ENCODE measurements around the gene KCNT2.

KCNT2 gene

DNA sequence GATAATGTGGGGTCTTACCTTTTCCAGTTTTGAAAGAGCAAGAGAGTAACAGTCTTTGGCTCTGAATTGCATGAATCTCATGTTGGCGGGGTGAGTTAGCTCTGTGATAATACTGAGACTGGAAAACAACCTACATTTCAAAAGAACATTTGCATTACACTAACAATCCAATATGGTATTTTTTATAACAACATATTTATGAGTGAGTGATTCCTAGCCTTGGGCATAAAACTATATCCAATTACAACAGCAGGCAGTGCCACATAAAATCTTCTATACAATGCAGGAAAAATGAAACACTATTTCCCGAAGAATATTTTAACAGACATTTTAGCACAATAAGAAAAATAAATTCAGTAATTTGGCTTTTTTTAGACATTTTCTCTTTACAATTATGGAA is 303.0 kb downstream of the KCNT2 start:
- Histone ChIP-seq H3K4me1 (ENCODE audit: control insufficient read depth, insufficient read depth, low read length) (no peaks in the 10 kb centered on the region), H3K27ac (ENCODE audit: extremely low read depth, low read depth, low read length) (no peak overlapping the region), H3K36me3 (ENCODE audit: control insufficient read depth in 2 of 2, insufficient read depth in 1 of 2, low read length in 2 of 2) (no peaks in the 10 kb centered on the region), H3K9me3 (ENCODE audit: control insufficient read depth, insufficient read depth, low read depth, low read length) (no peaks in the 10 kb centered on the region), H3K4me3 (ENCODE audit: low read depth, low read length) (no peak overlapping the region)
- TF ChIP-seq ZNF623 (tag by site-specific recombination; IDR thresholded peaks at IDR 0.05) (no peak), HOXC10 (CRISPR knock-in tag; IDR thresholded peaks at IDR 0.05) (no peak), ZNF114 (tag by site-specific recombination; IDR thresholded peaks at IDR 0.05) (no peak), GLIS1 (tag by site-specific recombination; IDR thresholded peaks at IDR 0.05) (no peak)
- TF ChIP-seq, protein P1, sequence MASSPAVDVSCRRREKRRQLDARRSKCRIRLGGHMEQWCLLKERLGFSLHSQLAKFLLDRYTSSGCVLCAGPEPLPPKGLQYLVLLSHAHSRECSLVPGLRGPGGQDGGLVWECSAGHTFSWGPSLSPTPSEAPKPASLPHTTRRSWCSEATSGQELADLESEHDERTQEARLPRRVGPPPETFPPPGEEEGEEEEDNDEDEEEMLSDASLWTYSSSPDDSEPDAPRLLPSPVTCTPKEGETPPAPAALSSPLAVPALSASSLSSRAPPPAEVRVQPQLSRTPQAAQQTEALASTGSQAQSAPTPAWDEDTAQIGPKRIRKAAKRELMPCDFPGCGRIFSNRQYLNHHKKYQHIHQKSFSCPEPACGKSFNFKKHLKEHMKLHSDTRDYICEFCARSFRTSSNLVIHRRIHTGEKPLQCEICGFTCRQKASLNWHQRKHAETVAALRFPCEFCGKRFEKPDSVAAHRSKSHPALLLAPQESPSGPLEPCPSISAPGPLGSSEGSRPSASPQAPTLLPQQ (tag by site-specific recombination; IDR thresholded peaks at IDR 0.05), result no peak
- ChIA-PET POLR2A (no interaction called here), CTCF (interaction anchor here (0.7 to 1.1 kb wide), 2 partner anchors 15 to 156 kb away, joined by 3 to 8 read pairs; no protein-coding TSS in a partner anchor)

- Histone ChIP-seq H3K27ac (ENCODE audit: extremely low read depth, low read depth, low read length) (no peak overlapping the region), H3K9me3 (ENCODE audit: control insufficient read depth, insufficient read depth, low read depth, low read length) (no peaks in the 10 kb centered on the region), H3K36me3 (ENCODE audit: control insufficient read depth in 2 of 2, insufficient read depth in 1 of 2, low read length in 2 of 2) (no peaks in the 10 kb centered on the region), H3K4me3 (ENCODE audit: low read depth, low read length) (no peak overlapping the region), H3K4me1 (ENCODE audit: control insufficient read depth, insufficient read depth, low read length) (no peaks in the 10 kb centered on the region)
- CTCF ChIA-PET, result no interaction called here
- TF ChIP-seq ZNF324 (tag by site-specific recombination; IDR thresholded peaks at IDR 0.05) (no peak), ZNF280D (tag by site-specific recombination; IDR thresholded peaks at IDR 0.05) (no peak), KLF17 (tag by site-specific recombination; IDR thresholded peaks at IDR 0.05) (no peak), ZBTB8A (tag by site-specific recombination; IDR thresholded peaks at IDR 0.05) (no peak), ZNF112 (tag by site-specific recombination; IDR thresholded peaks at IDR 0.05) (no peak), REPIN1 (tag by site-specific recombination; IDR thresholded peaks at IDR 0.05; ENCODE audit: low read depth) (no peak), ZNF280C (tag by site-specific recombination; IDR thresholded peaks at IDR 0.05) (no peak), ZNF169 (tag by site-specific recombination; IDR thresholded peaks at IDR 0.05) (no peak), ZNF792 (tag by site-specific recombination; IDR thresholded peaks at IDR 0.05) (no peak), ZNF311 (tag by site-specific recombination; IDR thresholded peaks at IDR 0.05; ENCODE audit: borderline replicate concordance) (no peak), INSM2 (tag by site-specific recombination; IDR thresholded peaks at IDR 0.05) (no peak), ZNF155 (tag by site-specific recombination; IDR thresholded peaks at IDR 0.05) (no peak)
- TF ChIP-seq, protein P2, sequence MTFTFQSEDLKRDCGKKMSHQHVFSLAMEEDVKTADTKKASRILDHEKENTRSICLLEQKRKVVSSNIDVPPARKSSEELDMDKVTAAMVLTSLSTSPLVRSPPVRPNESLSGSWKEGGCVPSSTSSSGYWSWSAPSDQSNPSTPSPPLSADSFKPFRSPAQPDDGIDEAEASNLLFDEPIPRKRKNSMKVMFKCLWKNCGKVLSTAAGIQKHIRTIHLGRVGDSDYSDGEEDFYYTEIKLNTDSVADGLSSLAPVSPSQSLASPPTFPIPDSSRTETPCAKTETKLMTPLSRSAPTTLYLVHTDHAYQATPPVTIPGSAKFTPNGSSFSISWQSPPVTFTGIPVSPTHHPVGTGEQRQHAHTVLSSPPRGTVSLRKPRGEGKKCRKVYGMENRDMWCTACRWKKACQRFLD (tag by site-specific recombination; IDR thresholded peaks at IDR 0.05), result no peak
- POLR2A ChIA-PET, result interaction anchor here (0.7 kb wide), 1 partner anchor 707 kb away, joined by 3 read pairs; no protein-coding TSS in a partner anchor
These were observed 305.3 kb downstream of the KCNT2 start for GRCh38 chr1:196302981-196303380.
